NCI-H2081 treated with DMSO at 0.1 percent for 48 hours (cell line): ENCODE data around the gene KRTAP10-1.
"Not testable (repeated sequence)": the region's sequence is repeated elsewhere in the genome, so short reads cannot be mapped to it uniquely, and the experiment has no call there.

ENCODE experiments used
- DNase-seq: peaks from one replicate; lab custom pipeline; 2025; lab: John Stamatoyannopoulos, UW

The KRTAP10-1 gene

DNA sequence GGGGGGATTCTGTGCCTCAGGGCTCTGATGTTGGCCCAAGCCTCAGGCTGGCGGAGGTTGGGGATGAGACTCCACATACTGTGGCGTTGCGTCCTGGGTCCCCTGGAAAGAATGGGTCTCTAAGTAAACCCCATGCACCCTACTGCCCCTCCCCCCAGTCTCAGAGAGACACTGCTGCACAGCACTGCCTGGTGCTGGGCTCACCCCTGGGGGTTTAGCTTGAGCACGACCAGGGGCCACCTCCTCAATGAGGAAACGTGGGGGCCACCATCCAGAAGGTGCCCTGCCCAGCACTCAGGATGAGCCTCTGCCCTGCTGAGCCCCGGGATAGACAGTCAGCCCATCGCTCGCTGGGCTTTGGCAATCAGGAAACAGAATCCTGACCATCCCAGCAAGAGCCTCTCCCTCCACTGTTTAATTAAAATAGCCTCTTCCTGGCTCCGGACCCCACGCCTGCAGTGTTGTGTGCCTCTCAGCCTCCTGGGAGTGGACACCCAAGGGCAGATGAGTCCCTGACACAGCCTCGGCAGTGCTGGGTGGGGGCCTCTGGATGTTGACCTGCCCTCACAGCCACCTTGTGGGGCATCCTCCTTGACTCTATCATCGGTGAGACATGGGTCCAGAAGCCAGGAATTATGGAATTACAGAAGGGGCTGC is 30.0 kb upstream of the KRTAP10-1 start:
- no peak for DNase-seq

DNA sequence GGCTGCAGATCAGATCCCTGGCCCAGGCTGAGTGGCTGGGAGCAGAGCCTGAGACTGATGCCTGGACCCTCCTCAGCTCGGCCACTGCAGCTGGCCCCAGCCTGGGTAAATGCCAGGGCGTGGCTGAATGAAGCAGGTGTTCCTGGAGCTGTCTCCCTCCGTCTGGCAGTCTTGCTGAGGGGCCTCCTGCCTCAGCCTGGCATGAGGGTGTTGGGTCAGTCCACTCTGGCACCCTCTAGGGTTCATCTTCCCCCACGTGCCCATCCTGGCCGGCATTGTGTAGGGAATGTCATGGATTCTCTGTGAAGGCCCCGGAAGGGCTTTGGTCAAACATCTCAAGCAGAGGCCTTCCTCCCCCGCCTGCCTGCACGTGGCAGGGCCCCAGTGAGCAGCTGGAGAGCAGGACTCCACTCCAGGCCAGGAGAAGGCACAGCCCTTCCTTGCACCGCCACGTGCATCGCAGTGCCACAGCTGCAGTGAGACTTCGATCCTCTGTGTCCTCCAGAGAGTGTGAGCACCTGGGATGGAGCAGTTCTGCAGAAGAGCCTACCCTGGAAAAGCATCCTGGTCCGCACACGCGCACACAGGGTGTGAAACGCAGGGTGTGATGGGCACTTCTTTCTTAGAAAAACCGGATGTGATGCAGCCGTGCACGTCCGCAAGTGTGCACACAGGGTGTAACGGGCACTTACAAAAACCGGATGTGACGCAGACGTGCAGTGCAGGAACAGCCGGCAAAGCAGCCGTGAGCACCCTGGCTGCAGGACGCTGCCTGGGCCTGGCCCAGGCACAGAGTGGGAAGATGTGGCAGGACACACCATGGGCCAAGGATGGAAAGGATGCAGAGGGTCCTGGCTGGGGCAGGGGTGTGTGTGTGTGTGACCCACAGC is 28.9 kb upstream of the KRTAP10-1 start:
- DNase-seq = no peak

GRCh38 chr21:44568261-44568660 is 28.3 kb upstream of the KRTAP10-1 start:
- no peak for DNase-seq

GRCh38 chr21:44567481-44568171 is 27.6 kb upstream of the KRTAP10-1 start:
- no peak for DNase-seq

GRCh38 chr21:44566403-44566802 is 26.4 kb upstream of the KRTAP10-1 start:
- no peak for DNase-seq

GRCh38 chr21:44564886-44565598 is 25.0 kb upstream of the KRTAP10-1 start:
- no peak for DNase-seq

GRCh38 chr21:44564099-44564498 is 24.1 kb upstream of the KRTAP10-1 start:
- no peak for DNase-seq

DNA sequence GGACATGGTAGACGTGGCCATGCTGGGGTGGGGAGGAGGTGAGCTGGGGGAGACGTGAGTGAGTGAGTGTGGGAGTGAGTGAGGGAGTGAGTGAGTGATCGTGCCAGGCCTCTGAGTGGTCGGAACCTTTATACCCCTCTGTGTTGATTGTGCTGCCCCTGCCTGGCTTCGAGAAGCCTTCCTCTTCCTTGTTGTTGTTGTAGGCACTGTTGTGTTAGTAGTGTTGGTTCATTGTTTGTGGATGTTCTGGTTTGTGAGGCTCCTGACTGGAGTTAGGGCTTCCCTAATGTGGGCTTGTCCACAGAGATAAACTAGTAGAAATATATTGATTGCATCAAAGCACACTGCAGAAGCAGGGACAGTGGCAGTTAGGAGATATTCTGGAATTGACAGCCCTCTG is 18.7 kb upstream of the KRTAP10-1 start, which contains the start of gene KRTAP10-3:
Gene KRTAP10-3, minus strand, starts transcription at position 101 of the 400 bp plus-strand sequence. Its CDS starts 80 bp downstream, at position 21.
- no peak for DNase-seq

- DNase-seq = not testable (repeated sequence)
Observed at GRCh38 chr21:44558329-44558675, 18.3 kb upstream of the KRTAP10-1 start.

DNA sequence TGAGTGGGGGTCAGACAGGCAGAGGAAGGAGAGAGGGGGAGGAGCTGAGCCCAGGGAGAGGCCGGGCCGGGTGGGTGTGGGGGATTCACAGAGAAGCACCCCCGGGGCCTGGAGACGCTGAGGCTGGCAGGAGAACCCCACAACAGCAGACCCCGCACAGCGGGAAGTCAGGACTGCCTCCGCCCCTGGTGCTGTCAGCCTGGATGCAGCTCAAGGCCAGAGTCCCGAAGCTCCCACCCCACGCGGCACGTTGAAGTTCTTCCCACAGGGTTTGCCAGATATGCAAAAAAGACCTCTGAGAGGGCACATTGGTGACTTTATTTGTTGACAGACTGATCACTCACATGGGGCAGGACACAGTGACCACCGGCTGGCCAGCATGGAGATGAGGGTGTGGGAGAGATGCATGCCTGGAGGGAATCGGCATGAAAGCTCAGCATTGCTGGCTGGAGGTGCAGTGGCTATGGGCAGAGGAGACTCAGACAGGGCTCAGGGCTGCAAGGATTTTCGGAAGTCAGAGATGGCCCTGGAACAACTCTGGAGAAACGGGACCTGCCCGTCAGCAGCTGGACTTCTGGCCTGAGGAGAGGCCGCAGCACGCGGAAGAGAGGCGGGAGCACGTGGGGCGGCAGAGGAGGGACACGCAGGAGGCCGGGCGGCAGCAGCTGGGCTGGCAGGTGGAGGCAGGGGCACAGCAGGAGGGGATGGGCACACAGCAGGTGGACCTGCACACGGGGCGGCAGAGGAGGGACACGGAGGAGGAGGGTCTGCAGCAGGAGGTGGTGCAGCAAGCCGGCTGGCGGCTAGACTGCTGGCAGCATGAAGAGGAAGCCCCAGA is 17.7 kb upstream of the KRTAP10-1 start:
- no peak for DNase-seq

GRCh38 chr21:44556879-44557278 is 16.9 kb upstream of the KRTAP10-1 start:
- DNase-seq = no peak

GRCh38 chr21:44555200-44555875 is 15.3 kb upstream of the KRTAP10-1 start:
- no peak for DNase-seq

- DNase-seq = no peak
Observed at GRCh38 chr21:44552681-44553080, 12.7 kb upstream of the KRTAP10-1 start.

- no peak for DNase-seq
Observed at GRCh38 chr21:44552136-44552535, 12.1 kb upstream of the KRTAP10-1 start.

- no peak for DNase-seq
Observed at GRCh38 chr21:44551340-44551961, 11.5 kb upstream of the KRTAP10-1 start, which contains the start of gene KRTAP10-2. Gene KRTAP10-2 (minus strand): TSS chr21:44551505. CDS start chr21:44551458, 47 bp downstream.

- DNase-seq = no peak
Observed at GRCh38 chr21:44550807-44551206, 10.8 kb upstream of the KRTAP10-1 start.

GRCh38 chr21:44550285-44550684 is 10.3 kb upstream of the KRTAP10-1 start:
- not testable (repeated sequence) for DNase-seq

GRCh38 chr21:44549525-44550211 is 9.7 kb upstream of the KRTAP10-1 start:
- DNase-seq = no peak

GRCh38 chr21:44548922-44549321 is 8.9 kb upstream of the KRTAP10-1 start:
- DNase-seq = no peak
